Measurements from ENCODE around the gene PAH.

PAH gene

GRCh38 chr12:102964872-102965271 is 47.8 kb upstream of the PAH start:
- no peak overlapping the region for H3K23ac ChIP-seq (ENCODE audit: low read depth, low read length, poor library complexity)
- no peak overlapping the region for H3K9ac ChIP-seq (ENCODE audit: low read depth, low read length, poor library complexity)
- H3K27me3 ChIP-seq (ENCODE audit: control insufficient read depth in 3 of 3, insufficient read depth in 3 of 3, low read depth in 1 of 3, low read length in 3 of 3) = peaks cover 2 to 83% (median 63%) of the 10 kb centered on the region in 3 experiments
- no peak overlapping the region for H3K27ac ChIP-seq (replicated peaks; ENCODE audit: low read length)
- H2BK5ac ChIP-seq (ENCODE audit: low read length) = no peak overlapping the region
- no peak overlapping the region for H3K14ac ChIP-seq (ENCODE audit: low read length)
- no peaks in the 10 kb centered on the region for H3K79me1 ChIP-seq (ENCODE audit: low read depth, low read length)
- no peak overlapping the region for H4K8ac ChIP-seq (ENCODE audit: low read depth, low read length)
- no peak overlapping the region for H3K18ac ChIP-seq (ENCODE audit: low read length)
- H2BK120ac ChIP-seq (ENCODE audit: low read depth, low read length) = no peak overlapping the region
- no peak overlapping the region for H2AFZ ChIP-seq (ENCODE audit: low read length)
- DNase-seq (ENCODE audit: low spot score) = no peak
- no peaks in the 10 kb centered on the region for H3K36me3 ChIP-seq (replicated peaks in 1 of 2; ENCODE audit: control insufficient read depth in 2 of 2, insufficient read depth in 2 of 2, low read length in 2 of 2)
- H2AK5ac ChIP-seq (ENCODE audit: low read depth, low read length) = no peak overlapping the region
- H3K4me1 ChIP-seq (ENCODE audit: control insufficient read depth in 2 of 2, insufficient read depth in 1 of 2, low read depth in 1 of 2, low read length in 2 of 2) = peaks cover 2 to 10% of the 10 kb centered on the region in 2 donors
- H2BK15ac ChIP-seq (ENCODE audit: low read length) = no peak overlapping the region
- peak overlapping the region; percentile 73 for H3K4me2 ChIP-seq (ENCODE audit: insufficient read depth, low read length, poor library complexity, severe bottlenecking)
- H3K4ac ChIP-seq (ENCODE audit: low read length) = no peak overlapping the region
- H3K4me3 ChIP-seq (ENCODE audit: low read length in 2 of 2) = peak overlapping the region in 1 of 2 donors; percentile 44
- WGBS, 2 donors (ENCODE audit: extremely low coverage in 2 of 2, insufficient read length in 2 of 2, insufficient replicate concordance in 1 of 2) = no CpG with 5 or more reads among the region's 21 CpGs
- no peak overlapping the region for H2BK12ac ChIP-seq (ENCODE audit: low read length)
- H4K91ac ChIP-seq (ENCODE audit: low read depth, low read length, poor library complexity) = no peak overlapping the region
- H3K9me3 ChIP-seq (replicated peaks in 1 of 2; ENCODE audit: control insufficient read depth in 2 of 2, insufficient read depth in 1 of 2, low read depth in 1 of 2, low read length in 2 of 2) = peaks cover 9 to 11% of the 10 kb centered on the region in 2 donors

- H3K18ac ChIP-seq (ENCODE audit: low read length) = no peak overlapping the region
- no peak overlapping the region for H2BK12ac ChIP-seq (ENCODE audit: low read length)
- H3K79me1 ChIP-seq (ENCODE audit: low read depth, low read length) = no peaks in the 10 kb centered on the region
- no peak overlapping the region for H2BK120ac ChIP-seq (ENCODE audit: low read depth, low read length)
- H3K9ac ChIP-seq (ENCODE audit: low read depth, low read length, poor library complexity) = no peak overlapping the region
- peaks cover 11 to 13% of the 10 kb centered on the region in 2 donors for H3K9me3 ChIP-seq (replicated peaks in 1 of 2; ENCODE audit: control insufficient read depth in 2 of 2, insufficient read depth in 1 of 2, low read depth in 1 of 2, low read length in 2 of 2)
- H2BK15ac ChIP-seq (ENCODE audit: low read length) = no peak overlapping the region
- WGBS, 2 donors (ENCODE audit: extremely low coverage in 2 of 2, insufficient read length in 2 of 2, insufficient replicate concordance in 1 of 2) = no CpG with 5 or more reads among the region's 4 CpGs
- H3K4ac ChIP-seq (ENCODE audit: low read length) = no peak overlapping the region
- H3K4me3 ChIP-seq (ENCODE audit: low read length in 2 of 2) = no peak overlapping the region
- H3K27ac ChIP-seq (replicated peaks; ENCODE audit: low read length) = no peak overlapping the region
- no peak overlapping the region for H3K23ac ChIP-seq (ENCODE audit: low read depth, low read length, poor library complexity)
- H4K91ac ChIP-seq (ENCODE audit: low read depth, low read length, poor library complexity) = no peak overlapping the region
- H4K8ac ChIP-seq (ENCODE audit: low read depth, low read length) = no peak overlapping the region
- H3K4me2 ChIP-seq (ENCODE audit: insufficient read depth, low read length, poor library complexity, severe bottlenecking) = no peak overlapping the region
- no peak overlapping the region for H2BK5ac ChIP-seq (ENCODE audit: low read length)
- H3K14ac ChIP-seq (ENCODE audit: low read length) = no peak overlapping the region
- peaks cover 10 to 91% (median 73%) of the 10 kb centered on the region in 3 experiments for H3K27me3 ChIP-seq (ENCODE audit: control insufficient read depth in 3 of 3, insufficient read depth in 3 of 3, low read depth in 1 of 3, low read length in 3 of 3)
- H2AK5ac ChIP-seq (ENCODE audit: low read depth, low read length) = no peak overlapping the region
- no peak overlapping the region for H2AFZ ChIP-seq (ENCODE audit: low read length)
- no peak for DNase-seq (ENCODE audit: low spot score)
- H3K4me1 ChIP-seq (ENCODE audit: control insufficient read depth in 2 of 2, insufficient read depth in 1 of 2, low read depth in 1 of 2, low read length in 2 of 2) = peaks cover 2 to 11% of the 10 kb centered on the region in 2 donors
- H3K36me3 ChIP-seq (replicated peaks in 1 of 2; ENCODE audit: control insufficient read depth in 2 of 2, insufficient read depth in 2 of 2, low read length in 2 of 2) = no peaks in the 10 kb centered on the region
These were observed 46.8 kb upstream of the PAH start for GRCh38 chr12:102963796-102964195.

- no peak overlapping the region for H3K18ac ChIP-seq (ENCODE audit: low read length)
- peaks cover 13 to 96% (median 79%) of the 10 kb centered on the region in 3 experiments for H3K27me3 ChIP-seq (ENCODE audit: control insufficient read depth in 3 of 3, insufficient read depth in 3 of 3, low read depth in 1 of 3, low read length in 3 of 3)
- no CpG with 5 or more reads among the region's 3 CpGs for WGBS, 2 donors (ENCODE audit: extremely low coverage in 2 of 2, insufficient read length in 2 of 2, insufficient replicate concordance in 1 of 2)
These were observed 45.9 kb upstream of the PAH start for GRCh38 chr12:102962986-102963385.

GRCh38 chr12:102962532-102962931 is 45.5 kb upstream of the PAH start:
- Histone ChIP-seq H4K8ac (ENCODE audit: low read depth, low read length) (no peak overlapping the region), H3K18ac (ENCODE audit: low read length) (no peak overlapping the region), H3K27me3 (ENCODE audit: control insufficient read depth in 3 of 3, insufficient read depth in 3 of 3, low read depth in 1 of 3, low read length in 3 of 3) (peaks cover 13 to 96% (median 83%) of the 10 kb centered on the region in 3 experiments), H3K14ac (ENCODE audit: low read length) (no peak overlapping the region), H3K4ac (ENCODE audit: low read length) (no peak overlapping the region), H3K4me1 (ENCODE audit: control insufficient read depth in 2 of 2, insufficient read depth in 1 of 2, low read depth in 1 of 2, low read length in 2 of 2) (peaks cover 2 to 14% of the 10 kb centered on the region in 2 donors), H3K9me3 (replicated peaks in 1 of 2; ENCODE audit: control insufficient read depth in 2 of 2, insufficient read depth in 1 of 2, low read depth in 1 of 2, low read length in 2 of 2) (peaks cover 11 to 13% of the 10 kb centered on the region in 2 donors), H3K27ac (replicated peaks; ENCODE audit: low read length) (no peak overlapping the region), H3K36me3 (replicated peaks in 1 of 2; ENCODE audit: control insufficient read depth in 2 of 2, insufficient read depth in 2 of 2, low read length in 2 of 2) (no peaks in the 10 kb centered on the region), H3K23ac (ENCODE audit: low read depth, low read length, poor library complexity) (no peak overlapping the region), H3K4me3 (ENCODE audit: low read length in 2 of 2) (no peak overlapping the region), H3K4me2 (ENCODE audit: insufficient read depth, low read length, poor library complexity, severe bottlenecking) (no peak overlapping the region), H2BK120ac (ENCODE audit: low read depth, low read length) (no peak overlapping the region), H2BK15ac (ENCODE audit: low read length) (no peak overlapping the region), H2BK5ac (ENCODE audit: low read length) (no peak overlapping the region), H2BK12ac (ENCODE audit: low read length) (no peak overlapping the region), H4K91ac (ENCODE audit: low read depth, low read length, poor library complexity) (no peak overlapping the region), H2AK5ac (ENCODE audit: low read depth, low read length) (no peak overlapping the region), H3K9ac (ENCODE audit: low read depth, low read length, poor library complexity) (no peak overlapping the region), H2AFZ (ENCODE audit: low read length) (no peak overlapping the region), H3K79me1 (ENCODE audit: low read depth, low read length) (no peaks in the 10 kb centered on the region)
- no CpG with 5 or more reads among the region's 11 CpGs for WGBS, 2 donors (ENCODE audit: extremely low coverage in 2 of 2, insufficient read length in 2 of 2, insufficient replicate concordance in 1 of 2)
- no peak for DNase-seq (ENCODE audit: low spot score)

More at GRCh38 chr12:102962986-102963385, 45.9 kb upstream of the PAH start:
- Histone ChIP-seq H3K9me3 (replicated peaks in 1 of 2; ENCODE audit: control insufficient read depth in 2 of 2, insufficient read depth in 1 of 2, low read depth in 1 of 2, low read length in 2 of 2) (peaks cover 11 to 13% of the 10 kb centered on the region in 2 donors), H3K79me1 (ENCODE audit: low read depth, low read length) (no peaks in the 10 kb centered on the region), H2BK15ac (ENCODE audit: low read length) (no peak overlapping the region), H2AFZ (ENCODE audit: low read length) (no peak overlapping the region), H3K4me3 (ENCODE audit: low read length in 2 of 2) (no peak overlapping the region), H3K4me1 (ENCODE audit: control insufficient read depth in 2 of 2, insufficient read depth in 1 of 2, low read depth in 1 of 2, low read length in 2 of 2) (peaks cover 2 to 14% of the 10 kb centered on the region in 2 donors), H3K4ac (ENCODE audit: low read length) (no peak overlapping the region), H2BK5ac (ENCODE audit: low read length) (no peak overlapping the region), H3K36me3 (replicated peaks in 1 of 2; ENCODE audit: control insufficient read depth in 2 of 2, insufficient read depth in 2 of 2, low read length in 2 of 2) (no peaks in the 10 kb centered on the region), H4K91ac (ENCODE audit: low read depth, low read length, poor library complexity) (no peak overlapping the region), H2BK12ac (ENCODE audit: low read length) (no peak overlapping the region), H3K9ac (ENCODE audit: low read depth, low read length, poor library complexity) (no peak overlapping the region), H3K4me2 (ENCODE audit: insufficient read depth, low read length, poor library complexity, severe bottlenecking) (no peak overlapping the region), H2BK120ac (ENCODE audit: low read depth, low read length) (no peak overlapping the region), H4K8ac (ENCODE audit: low read depth, low read length) (no peak overlapping the region), H3K27ac (replicated peaks; ENCODE audit: low read length) (no peak overlapping the region), H2AK5ac (ENCODE audit: low read depth, low read length) (no peak overlapping the region), H3K23ac (ENCODE audit: low read depth, low read length, poor library complexity) (no peak overlapping the region), H3K14ac (ENCODE audit: low read length) (no peak overlapping the region)
- no peak for DNase-seq (ENCODE audit: low spot score)

Data from neuronal stem cell (in vitro differentiated cells).